ENCODE measurements around the gene ATG2A. TPM values are rescaled to one million over a fixed set of nuclear protein-coding genes. Genes with fewer than 3 reads are reported as not detected.

The ATG2A gene
- total and polyA plus RNA-seq, 2 donors (not counting 3 experiments of a cell fraction or from before 2014, with no cell fraction given) = 13.4 to 24.3 TPM

DNA sequence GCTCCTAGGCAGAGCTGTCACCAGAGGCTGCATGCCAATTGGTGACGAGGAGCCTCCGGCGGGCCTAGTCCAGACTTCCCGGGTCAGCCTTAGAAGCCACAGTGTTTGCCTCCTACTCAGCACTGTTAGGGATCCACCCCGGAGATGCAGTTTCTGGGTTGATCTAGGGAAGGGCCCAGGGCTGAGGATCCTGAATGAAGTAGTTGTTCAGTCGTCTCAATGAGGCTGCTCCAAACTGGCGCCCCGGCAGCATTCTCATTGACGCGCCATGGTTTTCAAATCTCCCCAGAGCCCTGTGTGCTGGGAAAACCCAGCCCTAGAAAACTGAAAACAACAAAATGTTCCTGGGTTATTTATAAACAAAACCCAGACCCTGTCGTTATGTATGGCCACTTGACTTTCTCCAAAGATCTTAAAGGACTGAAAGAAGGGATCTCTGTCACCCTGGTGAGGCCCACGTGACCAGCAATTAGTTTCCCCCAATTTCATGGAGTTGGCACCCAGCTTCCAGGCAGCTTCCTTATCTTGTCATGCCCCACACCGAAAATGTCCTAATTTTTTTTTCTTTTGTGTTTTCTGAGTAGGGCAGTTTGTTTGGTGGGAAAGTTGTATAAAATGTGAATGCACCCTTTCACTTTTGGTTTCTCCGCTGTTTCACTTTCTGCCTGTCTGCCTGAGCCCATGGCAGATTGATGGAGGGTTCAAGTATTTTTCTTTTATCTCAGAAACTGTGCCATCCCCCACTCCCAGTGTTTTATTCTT lies 36.6 kb downstream of the ATG2A start:
- POLR2A ChIA-PET = interaction anchor here (0.6 to 1.3 kb wide), 2 partner anchors 21 to 36 kb away, joined by 4 to 5 read pairs; partner anchors contain the start of gene CDC42BPG
- Histone ChIP-seq H2AFZ (ENCODE audit: low read depth, low read length) (no peak overlapping the region), H3K4me1 (ENCODE audit: control insufficient read depth, extremely low read depth, insufficient read depth, low read length) (peaks cover 23% of the 10 kb centered on the region), H3K4me2 (ENCODE audit: insufficient read depth, low read length) (no peak overlapping the region), H3K9me1 (replicated peaks; ENCODE audit: control insufficient read depth, extremely low read depth, insufficient read depth, low read length) (no peaks in the 10 kb centered on the region), H4K20me1 (replicated peaks; ENCODE audit: control insufficient read depth, extremely low read depth, insufficient read depth, low read length) (no peaks in the 10 kb centered on the region), H3K79me2 (ENCODE audit: control insufficient read depth, insufficient read depth, low read length) (peaks cover 29% of the 10 kb centered on the region), H3K36me3 (ENCODE audit: control insufficient read depth in 2 of 2, extremely low read depth in 1 of 2, insufficient read depth in 2 of 2, low read length in 2 of 2) (no peaks in the 10 kb centered on the region), H3K9me3 (replicated peaks; ENCODE audit: control insufficient read depth, insufficient read depth, low read length) (no peaks in the 10 kb centered on the region), H3K27me3 (ENCODE audit: control insufficient read depth in 2 of 2, insufficient read depth in 2 of 2, low read length in 2 of 2) (no peaks in the 10 kb centered on the region), H3K9ac (replicated peaks; ENCODE audit: extremely low read depth, insufficient read depth, low read length) (no peak overlapping the region), H3K27ac (ENCODE audit: insufficient read depth, low read depth, low read length) (no peak overlapping the region), H3K4me3 (replicated peaks in 1 of 3; ENCODE audit: insufficient read depth in 1 of 3, low read depth in 1 of 3, low read length in 3 of 3) (no peak overlapping the region)
- no TSS peak for BruUV-seq (replicated peaks)
- CTCF ChIA-PET = interaction anchor here (1.6 to 2.7 kb wide), 2 partner anchors 32 to 36 kb away, joined by 5 to 7 read pairs; partner anchors contain the start of gene CDC42BPG
- intact Hi-C loops (cut with micrococcal nuclease) = no loop called here
- TF ChIP-seq MYC (IDR thresholded peaks at IDR 0.05; ENCODE audit: low read depth, low read length) (no peak), FOS (IDR thresholded peaks at IDR 0.05; ENCODE audit: borderline replicate concordance, insufficient read depth, low read length) (no peak), EZH2 (IDR thresholded peaks at IDR 0.05; ENCODE audit: borderline replicate concordance, low read depth, low read length, severe bottlenecking) (no peak), POLR2AphosphoS5 (IDR thresholded peaks at IDR 0.05; ENCODE audit: insufficient read depth, low read depth, low read length) (no peak), GATA2 (IDR thresholded peaks at IDR 0.05; ENCODE audit: insufficient read depth, insufficient read length, low read depth, low read length) (no peak), JUN (IDR thresholded peaks at IDR 0.05; ENCODE audit: borderline replicate concordance, insufficient read depth, insufficient read length, low read depth) (no peak), POLR2A (IDR thresholded peaks at IDR 0.05; ENCODE audit: low read depth, low read length) (no peak)
- TF ChIP-seq, protein P1, sequence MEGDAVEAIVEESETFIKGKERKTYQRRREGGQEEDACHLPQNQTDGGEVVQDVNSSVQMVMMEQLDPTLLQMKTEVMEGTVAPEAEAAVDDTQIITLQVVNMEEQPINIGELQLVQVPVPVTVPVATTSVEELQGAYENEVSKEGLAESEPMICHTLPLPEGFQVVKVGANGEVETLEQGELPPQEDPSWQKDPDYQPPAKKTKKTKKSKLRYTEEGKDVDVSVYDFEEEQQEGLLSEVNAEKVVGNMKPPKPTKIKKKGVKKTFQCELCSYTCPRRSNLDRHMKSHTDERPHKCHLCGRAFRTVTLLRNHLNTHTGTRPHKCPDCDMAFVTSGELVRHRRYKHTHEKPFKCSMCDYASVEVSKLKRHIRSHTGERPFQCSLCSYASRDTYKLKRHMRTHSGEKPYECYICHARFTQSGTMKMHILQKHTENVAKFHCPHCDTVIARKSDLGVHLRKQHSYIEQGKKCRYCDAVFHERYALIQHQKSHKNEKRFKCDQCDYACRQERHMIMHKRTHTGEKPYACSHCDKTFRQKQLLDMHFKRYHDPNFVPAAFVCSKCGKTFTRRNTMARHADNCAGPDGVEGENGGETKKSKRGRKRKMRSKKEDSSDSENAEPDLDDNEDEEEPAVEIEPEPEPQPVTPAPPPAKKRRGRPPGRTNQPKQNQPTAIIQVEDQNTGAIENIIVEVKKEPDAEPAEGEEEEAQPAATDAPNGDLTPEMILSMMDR (IDR thresholded peaks at IDR 0.05; ENCODE audit: extremely low read depth in 1 of 2, insufficient read depth in 1 of 2, low read depth in 1 of 2, low read length in 2 of 2) = no peak
- TF ChIP-seq, protein P2, sequence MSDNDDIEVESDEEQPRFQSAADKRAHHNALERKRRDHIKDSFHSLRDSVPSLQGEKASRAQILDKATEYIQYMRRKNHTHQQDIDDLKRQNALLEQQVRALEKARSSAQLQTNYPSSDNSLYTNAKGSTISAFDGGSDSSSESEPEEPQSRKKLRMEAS (IDR thresholded peaks at IDR 0.05; ENCODE audit: insufficient read depth, insufficient read length) = no peak
- dilution Hi-C loops (cut with MboI; ENCODE audit: extremely low pct_ligation_motif_present, low sequenced_read_pairs) = no loop called here
- FAIRE-seq = no peak
- no peak for DNase-seq (ENCODE audit: low read depth, low spot score)
